ENCODE results near the gene C4A.
"Not testable (repeated sequence)": the region's sequence is repeated elsewhere in the genome, so short reads cannot be mapped to it uniquely, and the experiment has no call there.

The C4A gene

DNA sequence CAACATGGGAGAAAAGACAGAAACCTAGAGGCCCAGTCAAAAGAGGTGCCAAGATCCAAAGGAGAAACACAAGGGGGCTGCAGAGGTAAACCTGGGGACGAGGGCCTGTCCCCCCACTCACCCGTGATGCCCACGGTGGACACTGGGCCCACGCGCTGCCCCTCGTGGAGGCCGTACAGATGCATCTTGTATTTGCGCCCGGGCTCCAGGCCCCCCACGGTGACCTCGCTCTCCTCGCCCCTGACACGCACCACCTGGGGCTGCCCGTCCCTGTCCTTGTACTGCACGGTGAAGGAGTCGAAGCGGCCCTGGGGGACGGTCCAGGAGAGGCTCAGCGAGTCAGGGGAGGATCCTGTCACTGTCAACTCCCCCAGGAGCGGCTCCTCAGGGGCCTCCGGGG is 67.3 kb downstream of the C4A start:
- H3K27me3 ChIP-seq (ENCODE audit: control insufficient read depth in 2 of 2, insufficient read depth in 2 of 2, low read length in 2 of 2); H3K4me3 ChIP-seq (ENCODE audit: low read length in 2 of 2); H3K36me3 ChIP-seq (ENCODE audit: control insufficient read depth in 2 of 2, insufficient read depth in 2 of 2, low read length in 2 of 2); H3K9me3 ChIP-seq (ENCODE audit: control insufficient read depth in 2 of 2, low read length in 2 of 2); H3K4me1 ChIP-seq (ENCODE audit: control insufficient read depth in 2 of 2, insufficient read depth in 2 of 2, low read length in 2 of 2); H3K9ac ChIP-seq (ENCODE audit: low read depth in 1 of 2, low read length in 2 of 2); H3K27ac ChIP-seq (ENCODE audit: low read depth in 2 of 2, low read length in 2 of 2): not testable (repeated sequence)

- not testable (repeated sequence) for H3K27ac ChIP-seq (ENCODE audit: low read depth in 2 of 2, low read length in 2 of 2); H3K4me3 ChIP-seq (ENCODE audit: low read length in 2 of 2); H3K4me1 ChIP-seq (ENCODE audit: control insufficient read depth in 2 of 2, insufficient read depth in 2 of 2, low read length in 2 of 2); H3K27me3 ChIP-seq (ENCODE audit: control insufficient read depth in 2 of 2, insufficient read depth in 2 of 2, low read length in 2 of 2); H3K36me3 ChIP-seq (ENCODE audit: control insufficient read depth in 2 of 2, insufficient read depth in 2 of 2, low read length in 2 of 2); H3K9ac ChIP-seq (ENCODE audit: low read depth in 1 of 2, low read length in 2 of 2); H3K9me3 ChIP-seq (ENCODE audit: control insufficient read depth in 2 of 2, low read length in 2 of 2)
These were observed 67.9 kb downstream of the C4A start for GRCh38 chr6:32049736-32050135.

GRCh38 chr6:32050562-32050961 is 68.7 kb downstream of the C4A start:
- no peaks in the 10 kb centered on the region for H3K9me3 ChIP-seq (ENCODE audit: control insufficient read depth in 2 of 2, low read length in 2 of 2)
- H3K4me3 ChIP-seq (ENCODE audit: low read length in 2 of 2), result no peak overlapping the region
- peaks cover 0 to 3% of the 10 kb centered on the region in 2 donors for H3K36me3 ChIP-seq (ENCODE audit: control insufficient read depth in 2 of 2, insufficient read depth in 2 of 2, low read length in 2 of 2)
- H3K27me3 ChIP-seq (ENCODE audit: control insufficient read depth in 2 of 2, insufficient read depth in 2 of 2, low read length in 2 of 2), result no peaks in the 10 kb centered on the region
- H3K27ac ChIP-seq (ENCODE audit: low read depth in 2 of 2, low read length in 2 of 2), result no peak overlapping the region
- peaks cover 0 to 4% of the 10 kb centered on the region in 2 donors for H3K4me1 ChIP-seq (ENCODE audit: control insufficient read depth in 2 of 2, insufficient read depth in 2 of 2, low read length in 2 of 2)
- H3K9ac ChIP-seq (ENCODE audit: low read depth in 1 of 2, low read length in 2 of 2), result no peak overlapping the region
